Activated CD4-positive, alpha-beta T cell treated with anti-CD3 and anti-CD28 coated beads, Interleukin-2, amount 50 U/mL, for 1 hour (primary cell): ENCODE results near the gene GSDME.

Experiments used
- DNase-seq: peaks from one replicate; pipeline ENCODE4 v3.0.0-alpha.2; 2020

Gene GSDME

DNA sequence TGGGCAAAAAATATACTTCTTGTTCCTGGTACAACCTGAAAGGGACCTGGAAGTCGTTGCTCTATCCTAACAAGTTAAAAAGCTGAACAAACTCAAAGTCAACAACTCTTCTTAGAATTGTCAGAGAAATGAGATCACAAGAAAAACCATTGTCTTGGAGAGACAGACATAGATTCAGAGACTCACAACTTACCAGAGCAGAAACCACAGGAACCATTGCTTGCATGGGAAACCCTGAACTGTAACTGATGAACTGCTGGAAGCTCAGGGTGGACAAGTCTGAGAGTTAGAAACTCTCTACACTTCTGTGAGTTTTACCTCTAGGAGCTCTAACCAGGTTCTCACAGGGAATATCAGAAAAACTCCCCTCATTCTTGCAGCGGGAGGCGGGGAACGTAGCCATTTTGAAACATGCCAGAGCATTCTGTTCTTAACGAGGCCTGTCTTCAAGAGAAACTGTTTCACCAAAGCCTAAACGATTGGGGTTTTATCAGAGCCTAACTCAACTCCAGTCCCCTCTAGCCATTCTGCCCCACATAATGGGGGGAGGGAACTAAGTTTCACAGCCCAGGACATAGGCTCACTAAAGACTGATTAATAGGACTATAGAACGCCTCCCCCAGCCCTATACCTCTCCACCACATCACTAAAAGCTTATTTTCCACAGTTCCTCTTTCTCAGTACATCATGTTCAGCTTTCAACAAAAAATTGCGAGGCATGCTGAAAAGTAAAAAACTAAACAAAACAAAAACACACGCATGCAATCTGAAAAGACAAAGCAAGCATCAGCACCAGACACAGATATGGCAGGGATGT is 12.0 kb upstream of the GSDME start:
- DNase-seq: no peak

DNA sequence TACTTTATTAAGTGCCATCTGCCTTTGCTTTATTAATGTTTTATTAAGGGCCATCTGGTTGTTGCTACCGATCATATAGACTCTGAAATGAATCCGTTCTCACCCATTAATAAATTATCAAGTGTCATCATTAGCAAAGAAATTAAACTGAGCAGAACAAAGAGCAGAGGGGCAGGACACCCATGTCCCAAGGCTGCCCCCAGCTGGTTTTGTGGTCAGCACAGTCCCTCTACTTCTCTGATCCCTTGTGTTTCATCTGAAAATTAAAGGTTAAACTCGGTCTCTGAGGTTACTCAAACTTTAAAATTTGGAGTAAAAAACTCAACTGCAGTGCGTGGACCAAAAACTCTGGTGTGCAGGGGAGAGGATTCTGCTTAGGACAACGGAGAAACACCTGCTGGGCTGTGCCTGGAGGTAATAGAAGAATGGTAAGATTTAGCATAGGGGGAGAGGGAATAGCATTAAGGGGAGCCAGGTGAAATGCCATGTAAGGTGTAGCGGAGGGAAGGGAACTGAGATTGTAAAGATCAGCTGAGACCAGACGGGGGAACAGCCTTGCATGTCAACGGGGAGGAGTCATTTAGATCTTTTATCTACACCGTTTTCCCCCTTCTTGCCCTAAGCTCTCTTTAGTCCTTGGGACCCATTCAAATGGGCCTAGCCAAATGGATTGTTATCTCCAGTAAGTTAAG is 10.8 kb upstream of the GSDME start:
- DNase-seq: no peak

DNA sequence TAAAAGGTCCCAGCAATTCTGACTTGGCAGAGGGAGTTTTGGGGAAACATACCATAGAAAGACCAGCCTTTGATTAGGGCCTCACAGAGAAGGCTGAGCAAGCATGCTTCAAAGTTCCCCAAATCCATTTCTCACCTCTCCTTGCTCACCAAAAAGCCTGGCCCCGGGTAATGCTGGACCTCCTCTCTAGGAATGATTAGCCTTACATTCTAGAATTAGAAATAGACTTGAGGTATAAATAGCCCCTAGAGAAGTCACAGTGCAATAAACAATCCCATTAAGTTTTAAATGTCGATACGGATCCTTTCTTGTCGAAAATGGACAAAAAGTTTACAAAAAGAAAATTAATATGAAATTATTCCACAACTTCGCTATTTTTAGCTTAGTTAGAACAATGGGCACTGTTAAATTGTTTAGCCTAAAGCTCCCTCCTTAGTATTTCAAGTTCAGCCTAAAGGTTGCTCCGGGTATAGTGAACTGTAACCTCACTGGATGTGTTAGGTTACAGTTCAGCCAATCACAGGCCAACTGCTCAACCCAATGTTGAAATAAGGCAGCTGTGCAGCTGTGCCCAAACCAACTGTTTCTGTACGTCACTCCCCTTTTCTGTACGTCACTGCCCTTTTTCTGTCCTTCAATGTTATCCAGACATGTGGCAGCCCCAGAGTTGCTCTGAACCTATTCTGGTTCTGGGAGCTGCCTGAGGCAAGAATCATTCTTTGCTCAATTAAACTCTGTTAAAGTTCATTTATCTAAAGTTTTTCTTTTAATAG is 7.9 kb upstream of the GSDME start:
- no peak for DNase-seq

DNA sequence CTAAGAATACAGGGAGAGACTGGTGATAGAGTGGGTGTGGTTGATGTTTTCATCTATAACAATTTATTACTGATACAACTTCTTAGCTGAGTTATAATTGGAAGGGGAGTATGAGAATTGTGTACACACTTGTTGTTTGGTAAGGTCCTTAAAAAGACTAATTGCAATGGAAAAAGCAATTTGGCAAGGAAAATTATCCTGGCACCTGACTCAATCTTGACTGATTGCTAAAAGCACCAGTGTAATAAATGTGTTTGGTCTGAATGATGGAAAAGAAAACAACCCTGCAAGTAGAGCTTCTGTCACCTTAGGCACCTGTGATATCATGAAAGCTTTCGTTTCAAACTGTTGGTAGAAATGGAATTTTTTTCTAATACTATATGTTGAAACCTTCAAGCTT is 6.7 kb upstream of the GSDME start:
- no peak for DNase-seq

DNA sequence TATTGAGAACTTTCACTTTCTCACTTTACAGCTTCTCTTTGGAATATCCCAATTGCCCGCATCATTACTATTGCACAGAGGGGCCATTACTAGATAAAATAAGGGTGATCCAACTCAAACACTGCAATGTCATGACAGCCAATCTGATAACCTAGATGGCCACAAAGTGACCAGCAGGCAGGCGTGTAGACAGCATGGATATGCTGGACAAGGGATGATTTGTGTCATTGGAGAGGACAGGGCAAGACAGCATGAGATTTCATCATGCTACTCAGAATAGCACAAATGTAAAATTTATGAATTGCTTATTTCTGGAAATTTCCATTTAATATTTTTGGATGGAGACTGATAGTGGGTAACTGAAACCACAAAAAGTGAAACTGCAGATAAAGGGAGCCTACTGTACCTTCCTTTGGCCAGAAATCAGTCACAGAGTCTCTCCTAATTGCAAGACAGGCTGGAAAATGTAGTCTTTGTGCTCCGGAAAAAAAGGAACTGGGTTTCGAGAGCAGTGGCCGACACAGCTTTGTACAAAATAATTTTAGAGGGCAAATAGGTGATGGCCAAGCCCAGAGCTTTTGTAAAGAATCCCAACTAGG is 6.1 kb upstream of the GSDME start:
- no peak for DNase-seq

DNA sequence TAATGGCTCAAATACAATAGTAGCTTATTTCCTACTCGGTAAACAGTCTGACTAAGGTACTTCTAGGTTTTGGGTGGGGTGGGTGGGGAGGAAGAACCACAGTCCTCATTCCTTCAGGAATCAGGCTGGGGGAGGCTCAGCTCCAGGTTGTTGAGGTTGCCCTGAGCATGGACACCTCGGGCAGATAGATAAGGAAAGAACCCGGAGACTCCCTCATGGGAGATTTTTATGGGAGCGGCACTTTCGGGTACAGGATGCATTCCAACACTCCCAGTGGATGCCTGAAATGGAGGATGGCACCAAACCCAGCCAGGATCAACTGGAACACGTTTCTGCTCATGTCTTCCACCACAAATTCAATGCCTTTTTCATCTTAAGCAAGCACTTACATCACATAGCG is 5.5 kb upstream of the GSDME start:
- DNase-seq: no peak

DNA sequence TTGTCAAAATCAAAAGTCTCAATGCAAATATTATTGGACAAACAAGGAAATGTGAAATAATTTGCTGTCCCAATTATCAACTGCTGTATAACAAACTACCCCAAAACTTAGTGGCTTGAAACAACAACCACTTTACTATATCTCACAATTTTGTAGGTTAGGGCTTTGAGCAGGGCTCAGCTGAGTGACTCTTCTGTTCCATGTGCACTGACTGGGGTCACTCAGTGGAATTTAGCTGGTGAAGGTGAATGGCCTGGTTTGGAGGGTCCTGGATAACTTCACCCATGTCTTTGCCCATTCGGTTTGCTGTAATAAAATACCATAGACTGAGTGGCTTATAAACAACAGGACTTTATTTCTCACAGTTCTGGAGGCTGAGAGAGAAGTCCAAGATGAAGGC is 3.7 kb upstream of the GSDME start:
- DNase-seq: no peak

DNA sequence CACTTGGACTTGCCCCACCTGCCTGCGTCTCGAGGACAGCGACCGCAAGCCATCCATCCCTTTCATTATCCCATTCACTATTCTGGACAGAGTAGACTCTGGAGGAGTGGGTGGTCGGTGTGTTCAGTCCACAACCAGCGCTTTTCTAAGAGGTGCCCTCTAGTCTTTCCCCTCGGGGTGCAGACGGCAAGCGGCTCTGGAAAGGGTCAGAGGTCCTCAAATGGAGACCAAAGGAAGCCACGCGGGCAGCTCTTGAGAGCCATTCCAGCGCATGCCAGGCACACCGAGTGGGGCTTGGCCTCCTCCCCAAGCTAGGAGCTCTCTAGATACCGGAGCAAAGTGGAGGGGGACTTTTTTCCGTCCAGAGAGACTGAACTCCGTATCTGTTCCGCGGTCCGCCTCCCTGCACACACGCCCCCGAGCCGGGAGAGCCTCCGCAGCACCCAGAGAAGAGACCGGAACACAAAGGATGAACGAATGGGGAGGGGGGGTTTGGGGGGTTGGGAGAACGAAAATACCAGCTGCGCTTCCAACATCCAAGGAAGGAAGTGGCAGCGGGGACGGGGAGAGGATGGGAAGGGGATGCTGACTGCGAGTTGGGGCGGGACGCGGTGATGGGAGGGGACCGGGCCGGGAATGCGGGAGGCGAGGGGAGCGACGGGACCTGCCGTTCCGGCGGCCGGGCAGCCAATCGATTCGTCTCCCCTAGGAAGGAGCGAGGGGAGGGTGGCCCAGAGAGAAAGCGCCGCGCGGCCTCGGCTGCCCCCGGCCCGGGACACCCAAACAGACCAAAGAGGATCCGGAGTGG is 515 bp downstream of the GSDME start:
- DNase-seq: peak; percentile 1

DNA sequence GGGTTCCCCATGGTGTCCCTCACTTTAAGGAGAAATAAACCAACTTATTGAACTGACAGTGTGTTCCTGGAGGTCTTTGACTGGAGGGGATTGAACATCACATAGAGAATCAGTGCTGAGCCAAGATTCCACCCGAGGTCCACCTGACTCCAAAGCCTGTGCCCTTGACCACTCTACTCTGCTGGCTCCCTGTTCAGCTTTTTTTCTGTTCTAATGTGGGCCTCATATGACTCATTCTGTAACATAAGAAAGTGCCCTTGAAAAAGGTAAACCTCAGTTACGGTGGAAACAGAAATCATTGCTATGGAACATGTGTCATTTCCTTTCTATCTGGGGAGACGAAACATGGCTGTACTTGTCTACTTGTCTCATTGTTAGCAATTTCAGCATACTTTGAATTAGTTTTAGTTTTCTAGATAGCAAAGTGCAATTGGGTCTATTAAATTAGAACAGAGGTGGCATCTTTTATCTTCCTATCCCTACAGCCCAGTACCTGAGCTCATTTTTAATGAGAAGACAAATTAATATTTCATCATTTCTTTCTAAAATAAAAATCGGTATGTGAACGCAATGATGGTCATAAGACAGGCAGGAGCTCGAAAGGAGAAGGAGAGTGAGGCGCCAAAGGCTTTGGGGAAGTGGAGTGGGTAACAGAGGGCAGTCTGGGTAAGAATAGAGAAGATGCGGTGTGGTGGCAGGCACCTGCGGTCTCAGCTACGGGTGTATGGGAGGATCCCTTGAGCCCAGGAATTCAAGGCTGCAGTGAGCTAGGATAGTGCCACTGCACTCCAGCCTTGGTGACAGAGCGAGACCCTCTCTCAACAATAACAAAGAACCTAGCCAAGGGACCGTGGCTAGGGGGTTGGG is 1.5 kb downstream of the GSDME start:
- no peak for DNase-seq

DNA sequence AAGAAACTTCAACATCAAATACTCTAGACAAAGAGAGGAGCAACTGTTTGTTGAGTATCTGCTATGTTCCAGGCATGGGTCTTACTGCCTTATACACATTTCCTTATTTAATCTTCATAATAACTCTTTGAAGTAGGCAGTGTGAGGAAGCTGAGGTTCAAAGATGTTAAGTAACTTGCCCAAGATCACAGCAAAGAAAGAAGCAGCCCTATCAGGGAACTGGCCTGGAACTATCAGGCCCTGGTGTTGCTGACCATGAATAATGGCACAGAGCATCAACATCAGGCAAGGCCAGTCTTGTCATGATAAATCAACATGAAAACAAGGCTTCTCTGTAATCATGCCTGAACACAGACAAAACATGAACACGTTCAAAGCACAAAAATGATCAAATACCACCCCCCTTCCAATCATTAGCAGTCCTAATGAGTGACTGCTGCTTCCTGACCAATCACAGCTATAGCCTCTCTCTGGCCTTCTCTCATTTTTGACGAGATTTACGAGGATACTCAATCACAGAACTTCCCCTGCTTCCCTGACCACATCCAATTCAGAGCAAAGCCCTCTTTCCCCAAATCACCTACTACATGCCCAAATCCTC is 2.3 kb downstream of the GSDME start:
- DNase-seq: no peak

DNA sequence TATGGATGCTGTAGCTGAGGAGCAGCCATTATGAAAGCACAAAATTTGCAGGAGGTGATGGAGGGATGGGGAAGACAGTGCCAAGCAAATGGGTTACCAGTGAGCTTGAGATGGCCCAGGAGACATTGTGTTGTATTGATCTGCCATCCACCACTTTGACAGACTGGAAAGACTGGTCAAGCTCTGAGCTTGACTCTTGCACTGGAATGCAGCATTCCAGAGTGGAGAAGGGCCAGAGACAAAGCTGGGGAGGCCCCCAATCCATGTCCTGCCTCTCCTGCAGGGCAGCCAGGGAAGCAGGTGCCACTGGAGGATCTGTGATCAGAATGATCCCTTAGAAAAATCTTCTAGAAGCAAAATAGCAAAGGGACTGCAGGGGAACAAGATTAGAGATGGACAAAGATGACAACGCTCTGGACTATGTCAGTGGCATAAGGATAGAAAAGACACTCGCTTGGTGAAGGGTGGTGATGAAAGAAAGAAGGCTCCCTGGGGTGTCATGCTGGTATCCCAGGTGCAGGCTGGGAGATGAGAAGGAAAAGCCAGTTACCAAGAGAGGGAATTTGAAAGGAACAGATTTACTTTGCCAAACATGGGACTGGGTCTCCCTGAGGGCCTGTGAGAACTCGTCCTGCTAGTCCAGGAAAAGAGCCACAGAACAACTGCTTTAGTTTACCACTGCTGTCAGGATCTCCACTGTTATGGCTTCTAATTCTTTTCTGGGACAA is 5.0 kb downstream of the GSDME start:
- no peak for DNase-seq

DNA sequence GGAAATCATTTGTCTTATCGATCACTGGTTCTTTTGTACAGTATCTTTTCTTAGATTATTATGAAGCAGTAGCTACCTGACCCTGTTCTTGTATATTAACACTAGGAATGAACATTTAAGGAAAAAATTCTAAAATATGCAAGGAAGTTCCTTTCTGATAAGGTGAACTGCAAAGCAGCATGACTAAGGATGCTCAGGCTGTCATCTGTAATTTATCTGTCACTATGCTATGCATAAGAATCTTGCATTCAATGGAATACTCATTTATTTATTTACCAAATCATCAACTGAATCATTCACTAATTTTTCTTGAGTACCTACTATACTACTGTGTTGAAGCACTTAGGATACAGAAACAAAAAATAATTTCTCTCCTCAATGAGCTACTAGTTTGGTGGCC is 5.8 kb downstream of the GSDME start:
- no peak for DNase-seq

DNA sequence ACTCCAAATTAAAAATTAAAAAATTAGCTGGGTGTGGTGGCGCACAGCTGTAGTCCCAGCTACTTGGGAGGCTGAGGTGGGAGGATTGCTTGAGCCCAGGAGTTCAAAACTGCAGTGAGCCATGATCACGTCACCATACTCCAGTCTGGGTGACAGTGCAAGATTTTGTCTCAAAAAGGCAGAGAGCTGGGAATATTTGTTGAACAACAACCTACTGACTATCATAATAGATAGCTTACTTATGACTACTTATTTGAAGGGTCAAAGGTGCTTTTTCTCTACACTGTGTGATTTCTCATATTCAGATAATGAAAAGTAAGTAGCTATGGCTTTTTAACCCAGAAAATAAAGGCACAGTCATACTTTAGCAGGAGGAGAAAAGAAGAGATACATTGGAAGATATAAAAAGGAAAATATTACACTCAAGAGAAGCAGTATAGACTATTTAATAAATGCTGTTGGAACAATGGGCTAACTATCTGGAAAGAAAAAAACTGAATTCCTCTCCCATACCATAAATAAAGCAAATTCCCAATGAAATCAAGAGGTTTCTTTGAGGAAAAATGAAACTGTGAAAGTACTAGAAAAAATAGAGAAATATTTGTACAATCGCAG is 6.7 kb downstream of the GSDME start:
- DNase-seq: no peak

DNA sequence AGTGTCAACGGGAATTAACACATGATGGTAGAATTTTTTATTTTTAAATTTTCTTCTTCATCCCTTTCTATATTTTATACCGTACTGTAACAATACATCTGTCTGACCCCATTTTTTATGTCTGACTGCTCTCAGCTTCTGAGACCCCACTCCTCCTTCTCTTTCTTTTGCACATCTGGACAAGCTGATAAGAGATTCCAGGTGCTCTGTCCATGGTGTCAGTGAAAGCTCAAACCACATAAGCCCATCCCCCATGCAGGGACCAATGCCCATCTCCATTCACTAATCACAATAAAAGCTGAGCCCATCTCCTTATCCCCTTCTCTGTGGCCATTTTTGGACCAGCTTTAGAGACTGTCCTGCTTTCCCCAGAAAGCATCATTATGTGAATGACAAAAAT is 8.7 kb downstream of the GSDME start:
- DNase-seq: no peak

DNA sequence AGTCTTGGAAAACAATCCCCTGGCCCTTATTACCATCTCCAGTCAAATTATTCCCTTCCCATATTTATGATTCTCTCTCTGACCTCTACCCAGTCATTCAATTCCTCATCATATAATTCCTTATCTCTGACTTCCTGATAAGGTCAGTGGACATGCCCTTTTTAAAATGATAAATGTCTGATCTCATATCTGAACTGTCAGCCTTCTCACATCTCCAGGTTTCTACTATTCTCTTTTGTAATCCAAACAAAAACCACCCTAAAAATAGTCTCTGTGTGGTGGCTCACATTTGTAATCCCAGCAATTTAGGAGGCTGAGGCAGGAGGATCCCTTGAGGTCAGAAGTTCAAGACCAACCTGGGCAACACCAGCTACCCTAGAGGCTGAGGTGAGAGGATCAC is 11.9 kb downstream of the GSDME start:
- DNase-seq: no peak

DNA sequence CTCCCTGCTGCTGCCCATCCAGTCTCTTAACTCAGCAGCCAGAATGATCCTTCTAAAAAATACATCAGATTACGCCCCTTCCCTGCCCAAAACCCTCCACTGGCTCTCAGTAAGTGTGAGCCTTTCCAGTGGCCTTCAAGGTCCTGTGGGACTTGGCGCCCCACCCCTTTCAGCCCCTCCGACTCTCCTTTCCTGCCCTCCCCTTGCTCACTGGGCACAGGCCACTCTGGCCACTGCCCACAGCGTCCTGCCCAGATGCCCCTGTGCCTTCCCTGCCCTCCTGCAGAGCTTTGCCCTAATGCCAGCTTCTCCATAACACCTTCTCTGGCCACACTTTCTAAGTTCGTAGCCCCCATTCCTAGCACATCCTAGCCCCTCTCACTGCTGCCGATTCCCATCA is 13.8 kb downstream of the GSDME start:
- no peak for DNase-seq

DNA sequence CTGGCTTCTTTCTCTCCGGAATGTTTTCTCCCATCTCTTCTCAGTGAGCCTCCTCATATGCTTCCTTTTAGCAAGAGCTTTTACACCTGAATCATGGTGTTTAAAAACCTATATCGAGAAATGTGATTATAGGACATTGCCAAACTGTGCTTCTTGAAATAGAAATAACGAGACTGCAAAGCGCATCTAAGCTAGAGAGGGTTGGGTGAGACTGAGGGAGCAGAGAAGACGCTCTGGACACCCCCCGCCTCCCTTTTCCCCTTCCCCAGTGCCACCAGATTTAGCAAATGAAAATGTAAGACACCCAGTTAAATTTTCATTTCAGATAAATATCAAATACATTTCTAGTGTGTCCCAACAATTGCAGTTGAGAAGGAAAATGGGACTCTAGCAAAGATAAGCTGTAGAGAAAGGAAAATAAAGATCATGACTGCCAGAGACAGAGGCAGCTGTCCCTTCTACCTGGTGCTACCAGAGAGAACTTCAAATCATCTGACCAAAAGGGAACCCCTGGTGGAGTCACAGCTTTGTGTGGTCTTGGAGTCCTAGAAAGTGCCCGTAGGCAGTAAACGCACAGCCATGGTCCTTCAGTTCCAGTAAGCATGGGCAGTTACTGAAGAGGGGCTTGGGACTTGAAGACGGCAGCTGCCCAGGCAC is 14.6 kb downstream of the GSDME start:
- DNase-seq: no peak

DNA sequence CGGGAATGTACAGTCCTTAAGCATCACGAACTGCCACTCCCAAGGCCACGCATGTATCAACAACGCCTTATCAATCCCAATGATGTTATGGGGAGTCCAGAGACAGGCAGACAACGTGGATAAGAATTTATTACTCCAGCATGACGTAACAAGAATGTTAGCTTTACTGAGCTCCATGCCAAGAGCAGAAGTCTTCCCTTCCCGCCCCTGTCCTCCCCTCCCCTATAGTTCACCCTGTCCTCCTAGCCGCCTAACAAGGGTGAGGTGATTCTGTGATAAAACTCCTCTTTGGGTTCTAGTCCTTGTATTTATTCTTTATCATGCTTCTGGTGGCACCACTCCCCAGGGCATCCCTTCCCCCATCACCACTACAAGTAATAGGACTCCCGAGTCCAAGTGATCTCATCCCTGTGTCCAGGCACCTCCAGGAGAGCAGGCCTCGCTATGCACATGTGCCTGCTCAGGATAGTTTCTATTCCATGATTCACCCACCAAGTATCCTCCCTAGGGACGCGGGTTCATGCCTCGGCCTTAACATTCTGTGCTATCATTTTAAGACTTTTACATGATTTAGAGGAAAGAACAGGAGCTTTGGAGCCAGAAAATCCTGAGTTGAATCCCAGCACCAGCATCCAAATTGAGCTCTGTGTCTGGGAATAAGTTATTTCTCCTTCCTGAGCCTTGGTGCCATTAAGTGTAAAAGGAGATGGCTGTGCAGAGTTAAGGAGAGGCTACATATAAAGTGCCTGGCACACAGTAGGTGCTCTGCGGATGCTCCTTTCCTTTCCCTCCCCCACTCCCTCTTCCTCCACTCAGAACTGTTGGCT is 15.4 kb downstream of the GSDME start:
- no peak for DNase-seq
